ENCODE results near the gene VAV2.
"Not testable (repeated sequence)": the region's sequence is repeated elsewhere in the genome, so short reads cannot be mapped to it uniquely, and the experiment has no call there.

The VAV2 gene

DNA sequence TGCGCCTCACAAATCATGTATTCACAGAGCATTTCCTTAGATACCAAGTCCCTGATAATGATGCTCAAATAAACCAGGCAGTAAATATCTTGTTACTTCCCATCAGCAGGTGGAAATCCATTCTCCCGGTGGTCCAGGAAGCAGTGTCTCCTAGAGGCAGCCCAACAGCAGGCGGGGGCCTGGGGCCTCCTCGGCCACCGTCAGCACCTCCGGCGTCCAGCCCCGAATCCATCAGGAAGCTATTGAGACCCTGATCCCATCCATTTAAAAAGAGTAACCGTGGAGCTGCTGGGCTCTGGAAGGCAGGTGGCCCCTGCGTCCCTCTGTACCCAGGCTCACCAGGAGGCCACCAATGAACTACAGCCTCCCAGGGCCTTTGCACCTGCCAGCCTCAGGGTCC, 54.0 kb downstream of the VAV2 start:
- DNase-seq (ENCODE audit: low read depth): no peak

DNA sequence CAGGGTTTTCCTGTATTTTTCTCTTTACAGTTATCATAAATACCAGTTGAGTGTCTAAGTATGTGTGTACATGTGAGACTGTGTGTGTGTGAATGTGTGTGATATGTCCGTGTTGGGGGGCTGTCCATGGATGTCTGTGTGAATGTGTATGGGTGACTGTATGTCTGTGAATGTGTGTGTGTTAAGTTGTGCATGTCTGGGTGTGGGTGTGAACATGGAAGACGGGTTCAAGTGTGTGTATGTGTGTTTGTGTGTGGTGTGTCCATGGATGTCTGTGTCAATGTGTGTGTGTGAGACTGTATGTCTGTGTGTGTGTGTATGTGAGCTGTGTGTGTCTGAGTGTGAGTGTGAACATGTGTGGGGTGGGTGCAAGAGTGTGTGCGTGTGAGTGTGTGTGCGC, 55.0 kb downstream of the VAV2 start:
- DNase-seq (ENCODE audit: low read depth): no peak

DNA sequence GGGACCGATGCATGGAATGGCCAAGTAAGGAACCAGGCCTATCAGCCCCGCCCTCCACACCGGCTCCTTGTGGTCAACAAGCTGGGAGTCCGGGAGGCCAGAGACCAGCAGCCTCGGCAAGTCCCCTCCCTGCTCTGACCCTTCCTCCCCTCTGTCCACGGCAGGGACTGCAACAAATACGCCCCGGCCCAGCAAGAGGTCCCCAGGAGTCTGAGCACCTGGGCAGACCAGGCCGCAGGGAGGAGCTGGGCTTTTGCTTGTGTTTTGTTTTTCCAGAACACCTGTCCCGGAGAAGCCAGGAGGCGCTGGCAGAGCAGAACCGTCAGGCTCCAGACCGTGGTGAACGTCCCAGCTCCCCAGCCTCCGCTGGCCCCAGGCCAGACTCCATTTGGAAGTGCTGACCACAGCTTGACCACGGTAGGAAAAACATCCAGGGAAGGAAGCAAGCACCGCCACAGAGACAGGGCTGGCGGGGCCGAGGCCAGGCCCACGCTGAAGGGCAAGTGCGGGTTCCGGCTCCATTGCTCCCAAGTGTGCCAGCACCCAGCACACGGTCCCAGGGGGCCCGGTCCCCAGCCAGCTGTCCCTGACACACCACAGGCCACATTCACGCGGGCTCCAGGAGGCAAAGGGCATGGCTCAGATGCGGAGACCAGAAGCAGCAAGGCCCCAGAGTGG, 56.7 kb downstream of the VAV2 start:
- DNase-seq (ENCODE audit: low read depth): no peak

DNA sequence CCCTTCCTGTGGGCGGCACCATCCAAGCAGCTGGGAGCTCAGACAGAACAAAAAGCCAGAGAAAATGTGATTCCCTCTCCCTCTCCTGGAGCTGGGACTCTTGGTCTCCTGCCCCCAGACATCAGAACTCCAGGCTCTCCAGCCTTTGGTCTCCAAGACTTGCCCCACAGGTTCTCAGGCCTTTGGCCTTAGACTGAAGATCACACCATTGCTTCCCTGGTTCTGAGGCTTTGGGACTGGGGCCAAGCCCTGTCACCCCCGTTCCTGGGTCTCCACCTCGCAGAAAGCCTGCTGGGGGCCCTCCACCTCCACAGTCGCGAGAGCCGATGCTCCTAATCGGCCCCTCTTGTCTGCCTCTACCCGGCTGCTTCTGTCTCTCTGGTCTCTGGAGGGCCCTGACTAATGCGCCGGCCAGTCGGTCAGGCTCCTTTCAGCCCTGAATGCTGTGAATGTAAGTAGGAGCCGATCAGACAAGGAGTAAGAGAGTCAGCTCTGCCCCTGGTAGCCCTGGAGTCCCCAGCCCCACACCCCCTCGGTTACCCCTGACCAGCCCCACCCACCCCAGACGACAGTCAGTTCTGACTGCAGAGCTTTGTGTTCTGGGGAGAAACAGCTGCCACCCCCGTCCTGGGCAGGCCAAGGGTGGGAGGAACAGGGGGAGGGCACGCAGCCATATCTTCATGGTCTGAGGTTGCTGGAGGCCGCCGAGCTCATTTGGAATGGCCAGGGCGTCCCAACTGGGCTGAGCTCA, 57.5 kb downstream of the VAV2 start:
- DNase-seq (ENCODE audit: low read depth): no peak

DNA sequence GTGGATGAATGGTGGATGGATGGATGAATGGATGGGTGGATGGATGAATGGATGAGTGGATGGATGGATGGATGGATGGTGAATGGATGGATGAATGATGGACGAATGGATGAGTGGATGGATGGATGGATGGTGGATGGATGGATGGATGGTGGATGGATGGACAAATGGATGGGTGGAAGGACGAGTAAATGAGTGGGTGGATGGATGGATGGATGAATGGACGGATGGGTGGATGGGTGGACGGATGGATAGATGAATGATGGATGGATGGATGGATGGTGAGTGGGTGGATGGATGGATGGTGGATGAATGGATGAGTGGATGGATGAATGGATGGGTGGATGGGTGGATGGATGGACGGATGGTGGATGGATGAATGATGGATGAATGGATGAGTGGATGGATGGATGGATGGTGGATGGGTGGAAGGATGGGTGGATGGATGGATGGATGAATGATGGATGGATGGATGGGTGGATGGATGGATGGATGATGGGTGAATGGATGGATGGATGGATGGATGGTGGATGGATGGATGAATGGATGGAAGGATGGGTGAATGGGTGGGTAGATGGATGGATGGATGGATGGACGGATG, 58.6 kb downstream of the VAV2 start:
- no peak for DNase-seq (ENCODE audit: low read depth)

GRCh38 chr9:133932633-133933032, 59.5 kb downstream of the VAV2 start:
- no peak for DNase-seq (ENCODE audit: low read depth)

DNA sequence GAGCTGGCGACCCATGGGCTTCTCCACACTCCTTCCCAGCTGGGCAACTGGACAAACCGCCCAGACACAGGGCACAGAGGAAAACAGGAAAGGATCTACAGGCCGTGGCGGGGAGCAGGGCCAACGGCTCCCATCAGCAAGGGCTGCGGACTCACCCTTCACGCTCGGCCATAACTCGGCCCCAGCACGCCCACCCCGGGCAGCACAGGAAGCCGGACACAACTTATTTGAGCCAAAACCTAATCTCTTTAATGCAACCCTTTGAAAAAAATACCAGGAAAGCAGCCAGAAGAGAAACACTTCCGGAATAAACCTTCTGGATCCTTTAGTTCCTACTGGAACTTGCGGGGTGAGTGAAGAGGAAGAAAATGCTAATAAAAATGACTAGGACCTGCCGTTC, 59.9 kb downstream of the VAV2 start:
- no peak for DNase-seq (ENCODE audit: low read depth)

- DNase-seq (ENCODE audit: low read depth): no peak
Observed at GRCh38 chr9:133930682-133931485, 61.2 kb downstream of the VAV2 start.

- DNase-seq (ENCODE audit: low read depth): no peak
Observed at GRCh38 chr9:133930046-133930681, 62.0 kb downstream of the VAV2 start.

DNA sequence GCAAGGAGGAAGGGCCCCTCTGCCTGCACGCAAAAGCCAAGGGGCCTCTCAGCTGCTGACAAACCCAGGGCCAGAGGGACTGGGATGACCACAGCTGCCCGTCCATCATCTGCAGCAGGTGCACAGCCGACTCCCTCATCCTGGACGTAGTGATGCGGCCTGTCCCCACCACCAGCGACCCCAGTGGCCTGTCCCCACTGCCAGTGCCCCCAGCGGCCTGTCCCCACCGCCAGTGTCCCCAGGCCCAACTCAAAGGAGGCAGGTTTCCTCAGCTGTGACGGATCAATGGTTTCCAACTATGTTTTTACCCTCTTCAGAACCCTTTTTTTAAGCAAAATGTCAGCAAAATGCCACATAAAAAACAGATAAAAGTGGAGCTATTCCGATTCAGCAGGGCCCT, 62.5 kb downstream of the VAV2 start:
- DNase-seq (ENCODE audit: low read depth): no peak

DNA sequence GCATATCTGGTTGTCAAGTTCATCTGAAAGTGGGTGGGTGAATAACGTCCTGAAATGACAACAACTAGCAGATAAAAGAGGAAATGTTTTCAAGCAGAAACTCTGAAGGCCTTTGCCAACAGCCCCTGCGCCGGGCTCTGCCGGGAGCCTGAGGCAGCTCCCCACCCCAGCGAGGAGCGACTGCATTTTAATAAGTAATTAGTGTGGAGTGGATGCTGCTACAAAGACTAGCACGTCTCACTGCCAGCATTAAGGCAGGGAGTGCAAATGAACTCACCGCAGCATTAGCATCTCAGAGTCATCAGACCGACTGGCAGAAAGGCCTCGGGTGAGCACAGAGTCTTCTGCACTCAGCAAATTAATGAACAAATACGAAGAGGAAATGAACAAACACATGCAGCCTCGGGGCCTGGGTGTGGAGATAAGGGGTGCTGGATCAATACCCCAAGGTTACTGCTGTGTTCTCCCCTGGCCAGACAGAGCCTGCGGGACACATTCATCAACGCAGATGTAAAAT, 63.8 kb downstream of the VAV2 start:
- no peak for DNase-seq (ENCODE audit: low read depth)

GRCh38 chr9:133927041-133927440, 65.1 kb downstream of the VAV2 start:
- no peak for DNase-seq (ENCODE audit: low read depth)

- DNase-seq (ENCODE audit: low read depth): no peak
Observed at GRCh38 chr9:133926165-133926856, 65.8 kb downstream of the VAV2 start.

- no peak for DNase-seq (ENCODE audit: low read depth)
Observed at GRCh38 chr9:133924453-133924852, 67.7 kb downstream of the VAV2 start.

- not testable (repeated sequence) for DNase-seq (ENCODE audit: low read depth)
Observed at GRCh38 chr9:133923608-133924007, 68.5 kb downstream of the VAV2 start.

DNA sequence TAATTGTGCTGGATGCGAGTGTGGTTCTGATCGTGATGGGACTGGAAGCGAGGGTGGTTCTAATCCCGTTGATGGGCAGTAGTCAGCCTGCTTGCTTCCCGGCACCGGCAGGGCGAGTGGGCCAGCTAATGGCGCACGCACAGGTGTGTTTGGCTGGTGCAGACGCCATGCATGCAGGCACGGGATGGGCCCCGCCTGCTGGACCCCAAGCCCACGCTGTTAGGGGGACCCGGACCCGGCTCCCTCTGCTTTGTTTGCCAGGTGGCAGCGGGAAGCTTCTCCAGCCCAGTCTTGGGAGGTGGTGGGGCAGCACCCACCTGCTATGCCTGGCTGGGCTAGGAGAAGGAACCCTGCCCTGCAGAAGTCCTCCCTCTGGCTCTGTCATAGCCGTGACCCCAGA, 70.3 kb downstream of the VAV2 start:
- no peak for DNase-seq (ENCODE audit: low read depth)

GRCh38 chr9:133920471-133920870, 71.7 kb downstream of the VAV2 start:
- no peak for DNase-seq (ENCODE audit: low read depth)

DNA sequence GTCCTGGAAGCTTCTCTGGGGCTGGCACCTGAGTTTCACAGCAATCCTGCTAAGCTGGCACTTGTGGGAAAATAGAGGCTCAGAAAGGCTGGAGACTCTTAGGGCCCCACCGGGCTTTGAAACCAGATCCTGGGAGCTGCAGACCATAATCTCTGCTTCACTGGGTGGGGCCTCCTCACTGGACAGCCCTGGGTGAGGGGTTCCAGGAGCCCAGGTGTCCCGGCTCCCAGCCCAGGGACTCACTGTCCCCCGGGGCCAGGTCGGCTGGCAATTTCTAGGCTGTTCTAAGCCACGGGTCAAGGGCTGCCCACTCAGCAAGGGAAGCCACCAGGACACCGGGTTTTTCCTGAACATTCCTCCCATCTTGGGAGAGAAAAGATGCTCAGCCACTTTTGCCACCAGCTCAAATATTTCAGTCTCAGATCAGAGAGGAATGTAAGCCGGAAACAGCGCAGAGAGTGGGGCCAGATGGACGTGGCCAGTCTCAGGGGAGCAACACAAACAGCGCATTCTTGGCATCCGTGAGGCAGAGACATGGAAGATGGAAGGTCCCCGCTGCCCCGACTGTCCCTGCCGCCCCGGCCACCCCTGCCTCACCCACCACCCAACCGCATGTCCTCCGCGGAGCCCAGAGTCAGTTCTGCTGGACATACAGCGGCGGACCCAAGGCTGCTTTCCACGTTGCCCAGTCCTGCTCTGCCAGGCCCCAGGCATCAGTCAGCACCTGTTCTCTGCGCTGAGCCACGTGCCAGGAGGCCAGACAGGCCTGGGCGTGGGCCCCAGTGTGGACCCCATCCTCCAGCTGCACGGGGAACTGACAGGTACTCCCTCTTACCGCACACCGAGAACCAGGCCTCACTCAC, 72.6 kb downstream of the VAV2 start:
- DNase-seq (ENCODE audit: low read depth): no peak

DNA sequence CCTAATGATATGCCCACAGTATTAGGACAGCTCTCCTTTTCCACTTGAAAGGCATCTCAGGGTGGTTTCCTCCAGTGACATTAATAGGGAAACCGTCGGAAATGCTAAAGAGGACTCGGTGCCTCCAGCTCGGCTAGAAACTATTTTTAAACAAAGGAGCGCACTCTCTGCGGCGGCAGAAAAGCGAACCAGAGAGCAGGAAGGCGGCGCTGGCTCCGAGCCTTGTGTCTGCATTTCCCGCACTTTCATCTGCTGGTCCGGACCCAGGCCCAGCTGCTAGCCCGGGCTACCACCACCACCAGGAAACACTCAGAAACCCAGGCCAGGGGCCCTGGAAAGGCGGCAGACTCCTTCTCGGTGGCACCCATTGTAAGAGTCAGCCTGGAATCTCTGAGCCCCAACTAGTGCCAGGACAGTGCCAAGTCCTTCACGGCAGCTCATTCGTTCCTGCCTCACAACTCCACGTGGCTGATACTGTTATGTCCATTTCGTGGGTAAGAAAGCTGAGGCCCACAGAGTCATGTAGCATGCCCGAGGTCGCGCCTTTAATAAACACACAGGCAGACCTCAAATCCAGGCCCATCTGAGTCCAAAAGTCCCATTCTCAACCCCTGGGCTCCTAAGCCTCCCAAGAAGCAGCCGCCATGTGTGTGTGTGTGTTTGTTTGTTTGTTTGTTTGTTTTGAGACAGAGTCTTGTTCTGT, 73.9 kb downstream of the VAV2 start:
- no peak for DNase-seq (ENCODE audit: low read depth)

- DNase-seq (ENCODE audit: low read depth): no peak
Observed at GRCh38 chr9:133917375-133917774, 74.7 kb downstream of the VAV2 start.

All from ELR (cell line).